GM12873 (cell line): ENCODE measurements around the gene PMP22.
A peak's percentile ranks its signal among the peaks of the same experiment; 100 is the strongest.

Experiments
- TF ChIP-seq, protein P1 (sequence below): IDR thresholded peaks from 2 replicates; pipeline ENCODE4 v1.5.1; 2012; ENCODE audit warnings: low read depth, mild to moderate bottlenecking, moderate library complexity, low read length, control low read depth; ENCODE audit not compliant: insufficient read depth; ENCODE audit errors: missing control alignments

The PMP22 gene

DNA sequence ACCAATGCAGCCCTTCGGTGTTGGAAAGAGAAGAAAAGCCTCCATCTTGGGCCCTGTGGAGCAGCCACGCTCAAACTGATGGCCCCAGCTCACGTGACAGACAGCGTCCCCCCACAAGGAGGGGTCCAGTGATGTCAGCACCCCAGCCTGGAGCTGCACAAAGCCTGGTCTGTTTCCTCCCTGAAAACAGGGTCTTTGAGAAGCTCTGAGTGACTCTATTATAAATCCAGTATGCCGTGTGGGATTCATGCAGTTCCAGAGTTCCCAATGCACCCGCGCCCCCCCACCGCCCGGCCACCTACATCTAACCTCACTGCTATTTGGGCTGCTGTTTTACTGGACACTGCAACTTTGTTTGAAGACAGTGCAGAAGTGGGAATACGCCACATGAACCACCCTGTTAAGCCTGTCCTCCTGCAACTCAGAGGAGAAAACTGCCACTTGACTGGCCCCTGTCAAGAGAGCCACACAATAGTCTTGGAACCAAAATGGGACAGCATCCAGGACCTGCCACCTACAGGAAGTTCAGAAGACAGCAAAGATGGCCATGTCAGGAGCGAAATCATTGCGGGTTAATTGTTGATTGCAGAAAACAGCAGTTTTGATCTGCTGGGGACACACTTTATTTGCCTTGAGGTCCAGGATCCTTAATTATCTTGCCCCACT, 33.1 kb downstream of the PMP22 start:
- TF ChIP-seq, protein P1, sequence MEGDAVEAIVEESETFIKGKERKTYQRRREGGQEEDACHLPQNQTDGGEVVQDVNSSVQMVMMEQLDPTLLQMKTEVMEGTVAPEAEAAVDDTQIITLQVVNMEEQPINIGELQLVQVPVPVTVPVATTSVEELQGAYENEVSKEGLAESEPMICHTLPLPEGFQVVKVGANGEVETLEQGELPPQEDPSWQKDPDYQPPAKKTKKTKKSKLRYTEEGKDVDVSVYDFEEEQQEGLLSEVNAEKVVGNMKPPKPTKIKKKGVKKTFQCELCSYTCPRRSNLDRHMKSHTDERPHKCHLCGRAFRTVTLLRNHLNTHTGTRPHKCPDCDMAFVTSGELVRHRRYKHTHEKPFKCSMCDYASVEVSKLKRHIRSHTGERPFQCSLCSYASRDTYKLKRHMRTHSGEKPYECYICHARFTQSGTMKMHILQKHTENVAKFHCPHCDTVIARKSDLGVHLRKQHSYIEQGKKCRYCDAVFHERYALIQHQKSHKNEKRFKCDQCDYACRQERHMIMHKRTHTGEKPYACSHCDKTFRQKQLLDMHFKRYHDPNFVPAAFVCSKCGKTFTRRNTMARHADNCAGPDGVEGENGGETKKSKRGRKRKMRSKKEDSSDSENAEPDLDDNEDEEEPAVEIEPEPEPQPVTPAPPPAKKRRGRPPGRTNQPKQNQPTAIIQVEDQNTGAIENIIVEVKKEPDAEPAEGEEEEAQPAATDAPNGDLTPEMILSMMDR, result no peak

DNA sequence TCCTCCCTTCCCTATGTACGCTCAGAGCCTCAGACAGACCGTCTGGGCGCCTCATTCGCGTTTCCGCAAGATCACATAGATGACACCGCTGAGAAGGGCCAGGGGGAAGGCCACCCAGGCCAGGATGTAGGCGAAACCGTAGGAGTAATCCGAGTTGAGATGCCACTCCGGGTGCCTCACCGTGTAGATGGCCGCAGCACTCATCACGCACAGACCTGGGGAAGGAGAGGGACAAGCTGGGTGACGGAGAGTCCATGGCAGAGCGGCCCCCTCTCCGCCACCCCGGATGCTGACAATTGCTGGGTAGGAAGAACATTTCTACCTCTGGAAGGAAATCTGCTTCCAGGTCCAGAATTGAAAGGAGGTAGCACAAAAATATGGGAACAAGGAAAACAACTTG, 34.3 kb downstream of the PMP22 start:
- TF ChIP-seq, protein P1, result no peak

DNA sequence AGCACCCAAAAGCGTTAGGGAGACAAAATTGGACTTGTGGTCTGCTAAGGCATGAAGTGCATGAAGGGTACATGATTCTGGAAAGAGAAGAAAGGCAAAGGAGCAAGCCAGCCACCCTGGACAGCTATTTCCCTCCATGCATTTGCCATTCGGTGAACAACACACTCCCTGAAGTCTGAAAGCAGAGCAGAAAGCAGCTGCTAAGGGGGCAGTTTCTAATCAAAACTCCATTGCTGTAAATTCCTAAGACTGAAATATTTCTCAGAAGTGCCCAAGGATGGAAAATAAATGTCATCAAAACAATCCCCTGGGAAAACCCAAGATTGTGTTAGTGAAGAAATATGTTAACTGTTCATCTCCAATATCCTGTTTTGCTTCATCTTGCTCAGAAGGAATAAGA, 44.3 kb downstream of the PMP22 start:
- TF ChIP-seq, protein P1, result no peak

DNA sequence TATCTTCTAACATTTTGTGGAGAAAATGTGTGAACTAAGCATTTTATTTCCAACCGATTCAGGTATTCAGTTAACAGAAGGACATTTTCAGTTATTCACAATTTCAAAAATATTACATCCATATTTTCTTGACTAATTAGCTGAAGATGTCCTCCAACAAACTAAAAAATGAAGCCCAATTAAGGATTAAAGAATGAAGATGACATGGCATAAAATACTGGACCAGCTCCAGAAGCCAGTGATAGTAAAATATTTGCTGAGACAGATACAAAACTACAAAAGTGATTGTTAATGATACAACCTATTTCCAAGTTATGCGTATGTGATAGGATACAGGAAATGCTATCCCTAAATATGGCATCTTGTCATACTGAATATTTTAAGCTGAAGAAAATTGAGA, 48.6 kb downstream of the PMP22 start:
- TF ChIP-seq, protein P1, result no peak

DNA sequence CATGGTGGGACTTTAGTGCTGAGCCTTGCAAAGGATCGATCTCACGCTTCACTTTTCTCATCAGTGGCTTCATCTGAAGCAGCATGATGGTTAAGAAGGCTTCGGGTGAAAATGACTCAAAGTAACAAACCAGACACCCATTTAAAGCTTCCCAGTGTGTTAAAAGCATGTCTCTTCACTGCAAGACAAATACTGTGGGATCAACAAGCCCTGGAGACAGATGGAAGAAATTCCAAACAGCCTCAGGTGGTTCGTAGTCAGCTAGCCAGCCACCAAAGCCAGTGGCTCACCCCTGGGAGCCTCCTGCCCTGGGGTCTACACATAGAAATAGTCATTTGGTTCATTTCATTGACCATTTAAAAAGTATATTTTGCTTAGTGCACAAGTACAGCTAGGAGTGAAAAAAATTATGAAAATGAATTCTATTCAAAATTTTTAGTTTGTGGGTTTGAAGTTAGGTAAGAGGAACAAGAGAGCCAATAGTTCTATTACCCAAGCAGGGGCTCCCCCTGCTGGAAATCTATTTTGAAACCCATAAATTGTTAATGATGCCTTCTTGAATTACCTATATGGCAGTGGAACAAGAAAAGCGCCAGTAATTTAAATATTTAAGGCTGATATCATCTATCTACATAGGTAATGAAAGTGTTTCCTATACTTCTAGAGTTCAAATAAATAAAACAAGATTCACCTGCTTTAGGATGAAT, 51.6 kb downstream of the PMP22 start:
- TF ChIP-seq, protein P1, result peak; percentile 21

DNA sequence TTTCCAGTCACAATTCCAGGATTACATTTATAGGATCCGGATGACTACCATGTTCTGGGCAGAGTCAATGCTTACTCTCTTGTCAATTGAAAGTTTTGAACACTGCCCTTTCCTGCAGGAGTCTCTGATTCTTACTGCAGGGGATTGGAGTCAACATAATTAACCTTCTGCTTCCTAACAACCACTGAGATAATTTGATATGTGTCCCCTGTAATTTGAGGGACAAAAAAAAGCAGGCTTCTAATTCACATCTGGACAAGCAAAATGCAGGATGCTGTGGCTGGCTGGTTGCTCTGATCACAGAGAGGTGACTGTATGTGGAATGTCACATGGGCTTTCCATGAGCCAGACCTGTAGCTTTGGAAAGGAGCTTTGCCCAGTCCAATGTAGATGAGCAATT, 54.9 kb downstream of the PMP22 start:
- TF ChIP-seq, protein P1, result no peak

DNA sequence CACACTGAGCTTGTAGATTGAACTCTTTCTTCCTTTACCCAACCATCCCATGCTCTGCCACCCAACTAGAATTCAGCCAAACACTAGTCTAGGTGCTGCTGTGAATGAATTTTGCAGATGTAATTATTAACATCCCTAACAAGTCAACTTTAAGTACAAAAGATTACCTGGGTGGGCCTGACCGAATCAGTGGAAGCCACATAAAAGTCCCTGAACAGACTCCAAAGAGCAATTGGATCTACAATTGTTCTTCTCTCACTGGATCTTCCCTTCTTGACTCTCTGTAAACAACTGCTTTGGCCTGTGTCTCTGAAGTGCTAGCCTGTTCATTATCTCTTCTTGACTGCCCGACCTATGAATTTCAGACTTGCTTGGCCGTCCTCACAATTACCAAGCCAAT, 67.9 kb downstream of the PMP22 start:
- TF ChIP-seq, protein P1, result no peak
